ENCODE results near the gene FAT4.

FAT4 gene

GRCh38 chr4:125314676-125315575 is at the start of gene FAT4:
Gene FAT4, plus strand, starts transcription at chr4:125314955. Its CDS starts 1,457 bp downstream, at chr4:125316412.
- DNase-seq = peak; percentile 66 to 72
- TF ChIP-seq POLR2A (IDR thresholded peaks at IDR 0.05; ENCODE audit: low read length) = no peak
- TF ChIP-seq GATA1 (IDR thresholded peaks at IDR 0.05; ENCODE audit: low read depth, low read length) = no peak

- no peak for DNase-seq
- TF ChIP-seq GATA1 (IDR thresholded peaks at IDR 0.05; ENCODE audit: low read depth, low read length) = no peak
- no peak for TF ChIP-seq POLR2A (IDR thresholded peaks at IDR 0.05; ENCODE audit: low read length)
Measured at GRCh38 chr4:125265846-125266245, 48.9 kb upstream of the FAT4 start.

GRCh38 chr4:125266901-125267604 is 47.7 kb upstream of the FAT4 start:
- TF ChIP-seq GATA1 (IDR thresholded peaks at IDR 0.05; ENCODE audit: low read depth, low read length) (no peak), POLR2A (IDR thresholded peaks at IDR 0.05; ENCODE audit: low read length) (no peak)
- DNase-seq = no peak

GRCh38 chr4:125267630-125268029 is 47.1 kb upstream of the FAT4 start:
- TF ChIP-seq POLR2A (IDR thresholded peaks at IDR 0.05; ENCODE audit: low read length) (no peak), GATA1 (IDR thresholded peaks at IDR 0.05; ENCODE audit: low read depth, low read length) (no peak)

GRCh38 chr4:125268068-125268755 is 46.5 kb upstream of the FAT4 start:
- TF ChIP-seq GATA1 (IDR thresholded peaks at IDR 0.05; ENCODE audit: low read depth, low read length) (no peak), POLR2A (IDR thresholded peaks at IDR 0.05; ENCODE audit: low read length) (no peak)
- no peak for DNase-seq

More at GRCh38 chr4:125267630-125268029, 47.1 kb upstream of the FAT4 start:
- no peak for DNase-seq

GRCh38 chr4:125276811-125277210 is 37.9 kb upstream of the FAT4 start:
- DNase-seq = no peak
- TF ChIP-seq GATA1 (IDR thresholded peaks at IDR 0.05; ENCODE audit: low read depth, low read length) = no peak

GRCh38 chr4:125277790-125278189 is 37.0 kb upstream of the FAT4 start:
- no peak for DNase-seq
- no peak for TF ChIP-seq POLR2A (IDR thresholded peaks at IDR 0.05; ENCODE audit: low read length)
- TF ChIP-seq GATA1 (IDR thresholded peaks at IDR 0.05; ENCODE audit: low read depth, low read length) = no peak

- no peak for DNase-seq
- TF ChIP-seq POLR2A (IDR thresholded peaks at IDR 0.05; ENCODE audit: low read length) = no peak
- TF ChIP-seq GATA1 (IDR thresholded peaks at IDR 0.05; ENCODE audit: low read depth, low read length) = no peak
Measured at GRCh38 chr4:125280892-125281403, 33.8 kb upstream of the FAT4 start.

GRCh38 chr4:125283707-125284279 is 31.0 kb upstream of the FAT4 start:
- DNase-seq = peak; percentile 7 to 39
- TF ChIP-seq GATA1 (IDR thresholded peaks at IDR 0.05; ENCODE audit: low read depth, low read length) = no peak
- TF ChIP-seq POLR2A (IDR thresholded peaks at IDR 0.05; ENCODE audit: low read length) = no peak

- DNase-seq = no peak
- TF ChIP-seq GATA1 (IDR thresholded peaks at IDR 0.05; ENCODE audit: low read depth, low read length) (no peak), POLR2A (IDR thresholded peaks at IDR 0.05; ENCODE audit: low read length) (no peak)
Measured at GRCh38 chr4:125297116-125297515, 17.6 kb upstream of the FAT4 start.

- TF ChIP-seq POLR2A (IDR thresholded peaks at IDR 0.05; ENCODE audit: low read length) (no peak), GATA1 (IDR thresholded peaks at IDR 0.05; ENCODE audit: low read depth, low read length) (no peak)
- no peak for DNase-seq
Measured at GRCh38 chr4:125303058-125303457, 11.7 kb upstream of the FAT4 start.

- TF ChIP-seq POLR2A (IDR thresholded peaks at IDR 0.05; ENCODE audit: low read length) (no peak), GATA1 (IDR thresholded peaks at IDR 0.05; ENCODE audit: low read depth, low read length) (no peak)
- no peak for DNase-seq
Measured at GRCh38 chr4:125303821-125304220, 10.9 kb upstream of the FAT4 start.

GRCh38 chr4:125306112-125306511 is 8.6 kb upstream of the FAT4 start:
- TF ChIP-seq POLR2A (IDR thresholded peaks at IDR 0.05; ENCODE audit: low read length) = no peak
- no peak for TF ChIP-seq GATA1 (IDR thresholded peaks at IDR 0.05; ENCODE audit: low read depth, low read length)
- DNase-seq = no peak
